Ascending aorta (tissue), 2 donors: ENCODE measurements around the gene ZNF778. TPM values are rescaled to one million over a fixed set of nuclear protein-coding genes. Genes with fewer than 3 reads are reported as not detected.
A peak's percentile ranks its signal among the peaks of the same experiment; 100 is the strongest.
"Not testable (repeated sequence)": the region's sequence is repeated elsewhere in the genome, so short reads cannot be mapped to it uniquely, and the experiment has no call there.

Experiments
- DNase-seq, 2 donors: peaks; one replicate each; pipeline ENCODE4 v3.0.0-alpha.2; 2019; ENCODE audit warnings: low spot score in 2 of 2
- H3K27ac ChIP-seq, 2 donors: fragments of 200-600 bp; sonication (generic); one replicate each; pipeline ENCODE4 v1.5.1; 2016 to 2017; ENCODE audit warnings: mild to moderate bottlenecking in 1 of 2
- H3K27me3 ChIP-seq: fragments of 200-600 bp; sonication (generic); one replicate; pipeline ENCODE4 v1.5.1; 2017
- H3K36me3 ChIP-seq, 2 donors: fragments of 200-600 bp; sonication (generic); one replicate each; pipeline ENCODE4 v1.5.1; 2016
- H3K4me1 ChIP-seq, 2 donors: fragments of 200-600 bp; sonication (generic); one replicate each; pipeline ENCODE4 v1.5.1; 2016 to 2017; ENCODE audit warnings: mild to moderate bottlenecking in 1 of 2
- H3K4me3 ChIP-seq, 2 donors: fragments of 200-600 bp; sonication (generic); one replicate each; pipeline ENCODE4 v1.5.1; 2016 to 2017; ENCODE audit warnings: mild to moderate bottlenecking in 1 of 2
- H3K9me3 ChIP-seq, 2 donors: fragments of 200-600 bp; sonication (generic); one replicate each; pipeline ENCODE4 v1.5.1; 2016
- intact Hi-C: fragments of 100-400 bp; cut with DNase I; formaldehyde crosslinking; loops from one replicate; pipeline ENCODE4 v1.15.1; 2023
- total RNA-seq: library from RNA; depleted of rRNA; stranded (reverse); fragments of >200 nt; gene quantifications from one replicate; pipeline ENCODE4 v1.1.0, GENCODE V29; 2016
- TF ChIP-seq, protein P1 (sequence below), 3 experiments: fragments of 200-600 bp in 2 of 3; fragments of 450-650 bp in 1 of 3; sonication (generic) in 2 of 3; IDR thresholded peaks; one replicate each; pipeline ENCODE4 v1.5.1; 2016 to 2019; ENCODE audit warnings: antibody characterized with exemption in 3 of 3, mild to moderate bottlenecking in 1 of 3, moderate library complexity in 1 of 3

The ZNF778 gene
- total RNA-seq, 1 donor from 2014 or later = 1.5 TPM

GRCh38 chr16:89189358-89190025 lies 28.0 kb upstream of the ZNF778 start:
- no peak overlapping the region for H3K27ac ChIP-seq
- H3K36me3 ChIP-seq = no peaks in the 10 kb centered on the region
- intact Hi-C loops = no loop called here
- H3K27me3 ChIP-seq = no peaks in the 10 kb centered on the region
- TF ChIP-seq, protein P1, sequence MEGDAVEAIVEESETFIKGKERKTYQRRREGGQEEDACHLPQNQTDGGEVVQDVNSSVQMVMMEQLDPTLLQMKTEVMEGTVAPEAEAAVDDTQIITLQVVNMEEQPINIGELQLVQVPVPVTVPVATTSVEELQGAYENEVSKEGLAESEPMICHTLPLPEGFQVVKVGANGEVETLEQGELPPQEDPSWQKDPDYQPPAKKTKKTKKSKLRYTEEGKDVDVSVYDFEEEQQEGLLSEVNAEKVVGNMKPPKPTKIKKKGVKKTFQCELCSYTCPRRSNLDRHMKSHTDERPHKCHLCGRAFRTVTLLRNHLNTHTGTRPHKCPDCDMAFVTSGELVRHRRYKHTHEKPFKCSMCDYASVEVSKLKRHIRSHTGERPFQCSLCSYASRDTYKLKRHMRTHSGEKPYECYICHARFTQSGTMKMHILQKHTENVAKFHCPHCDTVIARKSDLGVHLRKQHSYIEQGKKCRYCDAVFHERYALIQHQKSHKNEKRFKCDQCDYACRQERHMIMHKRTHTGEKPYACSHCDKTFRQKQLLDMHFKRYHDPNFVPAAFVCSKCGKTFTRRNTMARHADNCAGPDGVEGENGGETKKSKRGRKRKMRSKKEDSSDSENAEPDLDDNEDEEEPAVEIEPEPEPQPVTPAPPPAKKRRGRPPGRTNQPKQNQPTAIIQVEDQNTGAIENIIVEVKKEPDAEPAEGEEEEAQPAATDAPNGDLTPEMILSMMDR (IDR thresholded peaks at IDR 0.05) = no peak
- H3K4me1 ChIP-seq = peaks cover 0 to 5% of the 10 kb centered on the region in 2 donors
- no peaks in the 10 kb centered on the region for H3K9me3 ChIP-seq
- no peak overlapping the region for H3K4me3 ChIP-seq
- DNase-seq = no peak

DNA sequence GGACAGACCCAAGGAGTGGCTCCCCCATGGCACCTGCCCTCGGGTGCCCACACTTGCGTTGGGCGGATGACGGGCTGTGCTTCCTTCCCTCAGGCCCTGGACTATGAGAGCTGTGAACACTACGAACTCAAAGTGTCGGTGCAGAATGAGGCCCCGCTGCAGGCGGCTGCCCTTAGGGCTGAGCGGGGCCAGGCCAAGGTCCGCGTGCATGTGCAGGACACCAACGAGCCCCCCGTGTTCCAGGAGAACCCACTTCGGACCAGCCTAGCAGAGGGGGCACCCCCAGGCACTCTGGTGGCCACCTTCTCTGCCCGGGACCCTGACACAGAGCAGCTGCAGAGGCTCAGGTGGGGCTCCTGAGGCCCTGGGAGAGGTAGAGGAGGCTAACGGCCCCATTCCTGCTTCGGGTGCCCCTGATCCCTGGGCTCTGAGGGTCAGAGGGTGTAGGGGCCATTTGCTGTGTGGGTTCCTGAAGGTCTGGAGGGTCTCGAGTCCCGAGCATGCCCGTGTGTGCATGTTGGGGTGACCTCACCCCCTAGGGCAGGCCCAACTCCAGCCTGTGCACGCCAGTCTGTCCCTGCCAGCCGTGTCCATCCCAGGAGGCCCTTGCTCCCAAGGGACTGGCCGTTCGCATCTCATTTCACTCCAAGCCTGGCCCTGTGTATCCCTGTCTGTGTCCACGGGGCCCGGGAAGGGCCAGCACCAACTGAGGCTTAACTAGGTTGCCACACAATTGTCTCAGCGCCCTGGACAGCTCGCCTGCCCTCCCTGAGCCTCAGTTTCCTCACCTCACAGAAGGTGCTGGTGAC lies 27.1 kb upstream of the ZNF778 start:
- TF ChIP-seq, protein P1 (IDR thresholded peaks at IDR 0.05) = no peak
- Histone ChIP-seq H3K36me3 (no peaks in the 10 kb centered on the region), H3K4me3 (no peak overlapping the region), H3K27ac (no peak overlapping the region), H3K27me3 (no peaks in the 10 kb centered on the region), H3K4me1 (peaks cover 0 to 5% of the 10 kb centered on the region in 2 donors), H3K9me3 (no peaks in the 10 kb centered on the region)
- intact Hi-C loops = no loop called here
- peak in 1 of 2 donors; percentile 61 for DNase-seq

DNA sequence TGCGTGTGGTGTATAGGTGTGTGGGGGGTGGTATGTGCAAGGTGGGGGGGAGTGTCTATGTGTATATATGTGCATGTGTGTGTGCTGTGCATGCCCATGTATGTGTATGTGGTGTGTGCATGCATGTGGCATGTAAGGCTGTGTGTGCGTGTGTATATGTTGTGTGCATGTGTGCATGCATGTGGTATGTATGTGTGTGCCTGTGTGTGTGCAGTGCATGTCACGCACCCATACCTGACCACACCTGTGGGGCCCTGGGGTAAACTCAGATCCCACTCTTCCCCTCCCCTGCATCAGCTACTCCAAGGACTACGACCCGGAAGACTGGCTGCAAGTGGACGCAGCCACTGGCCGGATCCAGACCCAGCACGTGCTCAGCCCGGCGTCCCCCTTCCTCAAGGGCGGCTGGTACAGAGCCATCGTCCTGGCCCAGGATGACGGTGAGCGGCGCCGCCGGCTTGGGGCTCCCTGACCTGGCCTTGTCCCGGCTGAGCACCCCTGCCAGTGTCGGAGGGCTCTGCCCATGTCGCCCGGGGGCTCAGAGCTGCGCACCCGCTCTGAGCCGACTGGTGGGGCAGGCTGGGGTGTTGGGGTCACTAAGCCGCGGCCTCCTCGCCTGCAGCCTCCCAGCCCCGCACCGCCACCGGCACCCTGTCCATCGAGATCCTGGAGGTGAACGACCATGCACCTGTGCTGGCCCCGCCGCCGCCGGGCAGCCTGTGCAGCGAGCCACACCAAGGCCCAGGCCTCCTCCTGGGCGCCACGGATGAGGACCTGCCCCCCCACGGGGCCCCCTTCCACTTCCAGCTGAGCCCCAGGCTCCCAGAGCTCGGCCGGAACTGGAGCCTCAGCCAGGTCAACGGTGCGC lies 26.2 kb upstream of the ZNF778 start:
- DNase-seq = peak in 1 of 2 donors; percentile 53
- Histone ChIP-seq H3K9me3 (no peaks in the 10 kb centered on the region), H3K27me3 (no peaks in the 10 kb centered on the region), H3K4me3 (peak overlapping the region in 1 of 2 donors; percentile 59), H3K4me1 (peaks cover 0 to 5% of the 10 kb centered on the region in 2 donors), H3K36me3 (no peaks in the 10 kb centered on the region), H3K27ac (no peak overlapping the region)
- intact Hi-C loops = no loop called here
- TF ChIP-seq, protein P1 (IDR thresholded peaks at IDR 0.05) = no peak

DNA sequence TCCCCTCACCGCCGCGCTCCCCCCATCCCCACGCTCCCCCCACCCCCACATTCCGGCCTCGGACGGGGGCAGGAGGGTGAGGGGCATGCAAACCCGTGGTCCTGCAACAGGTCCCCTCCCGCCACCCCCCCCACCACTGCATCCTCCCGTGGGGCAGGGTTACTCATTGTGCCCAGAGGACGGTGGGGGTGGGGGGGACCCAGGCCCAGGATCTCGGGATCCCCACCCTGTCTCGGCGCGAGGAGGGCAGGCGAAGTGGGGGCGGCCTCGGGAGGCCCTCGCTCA lies 25.7 kb upstream of the ZNF778 start:
- Histone ChIP-seq H3K4me3 (peak overlapping the region; percentile 52 to 59), H3K36me3 (no peaks in the 10 kb centered on the region), H3K4me1 (peaks cover 0 to 5% of the 10 kb centered on the region in 2 donors), H3K9me3 (no peaks in the 10 kb centered on the region), H3K27ac (no peak overlapping the region), H3K27me3 (no peaks in the 10 kb centered on the region)
- intact Hi-C loops = no loop called here
- TF ChIP-seq, protein P1 (IDR thresholded peaks at IDR 0.05) = no peak
- DNase-seq = no peak

GRCh38 chr16:89192186-89192955 lies 25.1 kb upstream of the ZNF778 start:
- H3K4me1 ChIP-seq, H3K27me3 ChIP-seq, intact Hi-C loops, H3K9me3 ChIP-seq, H3K27ac ChIP-seq, H3K36me3 ChIP-seq: not testable (repeated sequence)
- H3K4me3 ChIP-seq = peak overlapping the region; percentile 52 to 59
- peak in 1 of 2 donors; percentile 70 for DNase-seq
